Neural progenitor cell (in vitro differentiated cells): Measurements from ENCODE around the gene ANKRD23.

Source experiments
- EZH2 ChIP-seq: fragments of 200-600 bp; sonication (generic); IDR thresholded peaks from 2 replicates; pipeline ENCODE4 v1.6.1; 2017; ENCODE audit warnings: antibody characterized with exemption, mild to moderate bottlenecking, moderate library complexity
- TF ChIP-seq, protein P1 (sequence below): fragments of 200-600 bp; sonication (generic); IDR thresholded peaks from 2 replicates; pipeline ENCODE4 v1.5.1; 2017; ENCODE audit warnings: antibody characterized with exemption, mild to moderate bottlenecking

DNA sequence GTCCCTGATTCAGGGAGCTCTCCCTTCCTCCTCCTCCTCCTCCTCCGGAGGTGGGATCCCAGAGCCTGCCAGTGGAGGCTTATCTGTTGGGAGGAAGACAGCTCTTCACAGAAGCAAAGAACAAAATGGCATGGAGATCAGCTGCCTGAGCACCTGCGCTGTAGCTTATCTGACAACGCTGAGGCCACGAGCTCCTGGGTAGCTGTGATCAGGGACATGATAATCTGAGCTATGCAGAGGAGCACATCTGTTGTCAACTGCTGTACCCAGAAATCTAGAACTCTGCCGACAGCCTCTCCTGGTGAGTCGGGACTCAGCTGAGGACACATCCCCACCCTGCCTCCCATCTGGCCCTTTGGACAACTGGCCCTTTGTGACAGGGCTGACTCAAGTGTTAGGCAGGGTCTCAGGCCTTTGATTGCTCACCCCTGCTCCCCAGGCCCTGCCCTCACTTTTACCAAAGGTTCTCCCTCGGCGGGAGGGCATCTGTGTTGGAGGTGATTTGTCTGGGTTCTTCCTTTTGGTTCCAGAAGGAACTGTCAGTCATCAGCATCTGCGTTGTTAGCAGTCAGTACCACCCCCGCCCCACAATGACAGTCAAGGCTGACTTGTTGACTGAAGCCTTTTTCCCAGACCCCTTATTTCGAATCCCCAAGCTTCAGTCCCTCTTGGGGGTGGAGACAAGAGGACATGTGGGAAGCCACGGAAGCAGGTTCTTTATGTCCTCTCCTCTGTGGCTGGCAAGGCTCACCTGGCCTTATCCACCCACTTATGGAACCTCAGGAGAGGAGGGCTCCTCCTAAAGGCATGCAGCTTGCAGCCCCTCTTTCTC is 33.7 kb downstream of the ANKRD23 start:
- TF ChIP-seq, protein P1, sequence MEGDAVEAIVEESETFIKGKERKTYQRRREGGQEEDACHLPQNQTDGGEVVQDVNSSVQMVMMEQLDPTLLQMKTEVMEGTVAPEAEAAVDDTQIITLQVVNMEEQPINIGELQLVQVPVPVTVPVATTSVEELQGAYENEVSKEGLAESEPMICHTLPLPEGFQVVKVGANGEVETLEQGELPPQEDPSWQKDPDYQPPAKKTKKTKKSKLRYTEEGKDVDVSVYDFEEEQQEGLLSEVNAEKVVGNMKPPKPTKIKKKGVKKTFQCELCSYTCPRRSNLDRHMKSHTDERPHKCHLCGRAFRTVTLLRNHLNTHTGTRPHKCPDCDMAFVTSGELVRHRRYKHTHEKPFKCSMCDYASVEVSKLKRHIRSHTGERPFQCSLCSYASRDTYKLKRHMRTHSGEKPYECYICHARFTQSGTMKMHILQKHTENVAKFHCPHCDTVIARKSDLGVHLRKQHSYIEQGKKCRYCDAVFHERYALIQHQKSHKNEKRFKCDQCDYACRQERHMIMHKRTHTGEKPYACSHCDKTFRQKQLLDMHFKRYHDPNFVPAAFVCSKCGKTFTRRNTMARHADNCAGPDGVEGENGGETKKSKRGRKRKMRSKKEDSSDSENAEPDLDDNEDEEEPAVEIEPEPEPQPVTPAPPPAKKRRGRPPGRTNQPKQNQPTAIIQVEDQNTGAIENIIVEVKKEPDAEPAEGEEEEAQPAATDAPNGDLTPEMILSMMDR = no peak
- no peak for TF ChIP-seq EZH2
